ENCODE data around the gene ZACN.
A peak's percentile ranks its signal among the peaks of the same experiment; 100 is the strongest.
"Not testable (repeated sequence)": the region's sequence is repeated elsewhere in the genome, so short reads cannot be mapped to it uniquely, and the experiment has no call there.

ZACN gene

GRCh38 chr17:76038050-76038449 is 40.9 kb upstream of the ZACN start:
- Histone ChIP-seq H3K36me3 (ENCODE audit: control insufficient read depth in 4 of 4, insufficient read depth in 4 of 4, low read length in 3 of 4) (peaks cover 14 to 52% (median 39%) of the 10 kb centered on the region in 4 experiments), H3K27ac (ENCODE audit: insufficient read depth in 1 of 2, low read depth in 1 of 2, low read length in 2 of 2, poor library complexity in 1 of 2, severe bottlenecking in 2 of 2) (peak overlapping the region in 1 of 2 experiments; percentile 16), H3K9me3 (ENCODE audit: control extremely low read depth in 1 of 5, control insufficient read depth in 4 of 5, insufficient read depth in 2 of 5, low read depth in 1 of 5, low read length in 4 of 5) (peaks cover 0 to 3% (median 0%) of the 10 kb centered on the region in 5 experiments), H3K4me3 (ENCODE audit: control insufficient read depth in 1 of 7, extremely low read depth in 1 of 7, insufficient read depth in 4 of 7, low read depth in 2 of 7, low read length in 6 of 7) (no peak overlapping the region), H3K27me3 (replicated peaks in 2 of 5; ENCODE audit: control insufficient read depth in 4 of 5, insufficient read depth in 5 of 5, low read length in 4 of 5) (no peaks in the 10 kb centered on the region), H3K4me1 (ENCODE audit: control extremely low read depth in 1 of 4, control insufficient read depth in 4 of 4, insufficient read depth in 4 of 4, low read length in 3 of 4) (peaks cover 0 to 7% (median 5%) of the 10 kb centered on the region in 4 experiments)
- CTCF ChIA-PET: no interaction called here
- POLR2A ChIA-PET: no interaction called here
- WGBS (ENCODE audit: insufficient coverage): 97% methylated on average over 3 of the region's 3 CpGs
- no peak for DNase-seq

- ChIA-PET CTCF (interaction anchor here (1.1 to 1.5 kb wide), 2 partner anchors 14 to 25 kb away, joined by 3 to 4 read pairs; no protein-coding TSS in a partner anchor), POLR2A (interaction anchor here (1.3 kb wide), 1 partner anchor 10 kb away, joined by 4 read pairs; no protein-coding TSS in a partner anchor)
- Histone ChIP-seq H3K27me3 (replicated peaks in 2 of 5; ENCODE audit: control insufficient read depth in 4 of 5, insufficient read depth in 5 of 5, low read length in 4 of 5) (no peaks in the 10 kb centered on the region), H3K4me3 (ENCODE audit: control insufficient read depth in 1 of 7, extremely low read depth in 1 of 7, insufficient read depth in 4 of 7, low read depth in 2 of 7, low read length in 6 of 7) (no peak overlapping the region), H3K9me3 (ENCODE audit: control extremely low read depth in 1 of 5, control insufficient read depth in 4 of 5, insufficient read depth in 2 of 5, low read depth in 1 of 5, low read length in 4 of 5) (no peaks in the 10 kb centered on the region), H3K27ac (ENCODE audit: insufficient read depth in 1 of 2, low read depth in 1 of 2, low read length in 2 of 2, poor library complexity in 1 of 2, severe bottlenecking in 2 of 2) (no peak overlapping the region), H3K4me1 (ENCODE audit: control extremely low read depth in 1 of 4, control insufficient read depth in 4 of 4, insufficient read depth in 4 of 4, low read length in 3 of 4) (peaks cover 0 to 3% (median 1%) of the 10 kb centered on the region in 4 experiments), H3K36me3 (ENCODE audit: control insufficient read depth in 4 of 4, insufficient read depth in 4 of 4, low read length in 3 of 4) (peaks cover 19 to 63% (median 50%) of the 10 kb centered on the region in 4 experiments)
- DNase-seq: no peak
- whole genome bisulfite sequencing (ENCODE audit: insufficient coverage): 97% methylated on average over 6 of the region's 6 CpGs
Observed at GRCh38 chr17:76039121-76039520, 39.9 kb upstream of the ZACN start.

- no peak for DNase-seq
- no peaks in the 10 kb centered on the region for H3K27me3 ChIP-seq (replicated peaks in 2 of 5; ENCODE audit: control insufficient read depth in 4 of 5, insufficient read depth in 5 of 5, low read length in 4 of 5)
- POLR2A ChIA-PET: interaction anchor here (1.3 kb wide), 1 partner anchor 11 kb away, joined by 4 read pairs; no protein-coding TSS in a partner anchor
- WGBS (ENCODE audit: insufficient coverage): 100% methylated on average over 2 of the region's 6 CpGs
- H3K4me1 ChIP-seq (ENCODE audit: control extremely low read depth in 1 of 4, control insufficient read depth in 4 of 4, insufficient read depth in 4 of 4, low read length in 3 of 4): peaks cover 0 to 3% (median 1%) of the 10 kb centered on the region in 4 experiments
- no peak overlapping the region for H3K27ac ChIP-seq (ENCODE audit: insufficient read depth in 1 of 2, low read depth in 1 of 2, low read length in 2 of 2, poor library complexity in 1 of 2, severe bottlenecking in 2 of 2)
- CTCF ChIA-PET: interaction anchor here (1.3 kb wide), 1 partner anchor 20 kb away, joined by 3 read pairs; no protein-coding TSS in a partner anchor
- H3K4me3 ChIP-seq (ENCODE audit: control insufficient read depth in 1 of 7, extremely low read depth in 1 of 7, insufficient read depth in 4 of 7, low read depth in 2 of 7, low read length in 6 of 7): no peak overlapping the region
- H3K36me3 ChIP-seq (ENCODE audit: control insufficient read depth in 4 of 4, insufficient read depth in 4 of 4, low read length in 3 of 4): peaks cover 28 to 75% (median 59%) of the 10 kb centered on the region in 4 experiments
- no peaks in the 10 kb centered on the region for H3K9me3 ChIP-seq (ENCODE audit: control extremely low read depth in 1 of 5, control insufficient read depth in 4 of 5, insufficient read depth in 2 of 5, low read depth in 1 of 5, low read length in 4 of 5)
Observed at GRCh38 chr17:76040376-76040775, 38.6 kb upstream of the ZACN start.

- CTCF ChIA-PET: interaction anchor here (1.0 to 1.5 kb wide), 3 partner anchors 12 to 34 kb away, joined by 3 to 4 read pairs (median 3); no protein-coding TSS in a partner anchor
- DNase-seq; H3K4me3 ChIP-seq (ENCODE audit: control insufficient read depth in 1 of 7, extremely low read depth in 1 of 7, insufficient read depth in 4 of 7, low read depth in 2 of 7, low read length in 6 of 7); H3K4me1 ChIP-seq (ENCODE audit: control extremely low read depth in 1 of 4, control insufficient read depth in 4 of 4, insufficient read depth in 4 of 4, low read length in 3 of 4); H3K27ac ChIP-seq (ENCODE audit: insufficient read depth in 1 of 2, low read depth in 1 of 2, low read length in 2 of 2, poor library complexity in 1 of 2, severe bottlenecking in 2 of 2); H3K9me3 ChIP-seq (ENCODE audit: control extremely low read depth in 1 of 5, control insufficient read depth in 4 of 5, insufficient read depth in 2 of 5, low read depth in 1 of 5, low read length in 4 of 5); POLR2A ChIA-PET; H3K27me3 ChIP-seq (replicated peaks in 2 of 5; ENCODE audit: control insufficient read depth in 4 of 5, insufficient read depth in 5 of 5, low read length in 4 of 5): not testable (repeated sequence)
- WGBS (ENCODE audit: insufficient coverage): 100% methylated on average over 2 of the region's 3 CpGs
- peaks cover 30 to 91% (median 76%) of the 10 kb centered on the region in 4 experiments for H3K36me3 ChIP-seq (ENCODE audit: control insufficient read depth in 4 of 4, insufficient read depth in 4 of 4, low read length in 3 of 4)
Observed at GRCh38 chr17:76042868-76043267, 36.1 kb upstream of the ZACN start.

GRCh38 chr17:76044475-76045007 is 34.4 kb upstream of the ZACN start:
- DNase-seq; H3K27me3 ChIP-seq (replicated peaks in 2 of 5; ENCODE audit: control insufficient read depth in 4 of 5, insufficient read depth in 5 of 5, low read length in 4 of 5); H3K4me3 ChIP-seq (ENCODE audit: control insufficient read depth in 1 of 7, extremely low read depth in 1 of 7, insufficient read depth in 4 of 7, low read depth in 2 of 7, low read length in 6 of 7); H3K27ac ChIP-seq (ENCODE audit: insufficient read depth in 1 of 2, low read depth in 1 of 2, low read length in 2 of 2, poor library complexity in 1 of 2, severe bottlenecking in 2 of 2); CTCF ChIA-PET; H3K4me1 ChIP-seq (ENCODE audit: control extremely low read depth in 1 of 4, control insufficient read depth in 4 of 4, insufficient read depth in 4 of 4, low read length in 3 of 4); POLR2A ChIA-PET; H3K9me3 ChIP-seq (ENCODE audit: control extremely low read depth in 1 of 5, control insufficient read depth in 4 of 5, insufficient read depth in 2 of 5, low read depth in 1 of 5, low read length in 4 of 5): not testable (repeated sequence)
- peaks cover 36 to 91% (median 79%) of the 10 kb centered on the region in 4 experiments for H3K36me3 ChIP-seq (ENCODE audit: control insufficient read depth in 4 of 4, insufficient read depth in 4 of 4, low read length in 3 of 4)
- WGBS (ENCODE audit: insufficient coverage): 98% methylated on average over 11 of the region's 11 CpGs

- 99% methylated on average over 8 of the region's 8 CpGs for WGBS (ENCODE audit: insufficient coverage)
- no peaks in the 10 kb centered on the region for H3K4me1 ChIP-seq (ENCODE audit: control extremely low read depth in 1 of 4, control insufficient read depth in 4 of 4, insufficient read depth in 4 of 4, low read length in 3 of 4)
- peaks cover 41 to 90% (median 77%) of the 10 kb centered on the region in 4 experiments for H3K36me3 ChIP-seq (ENCODE audit: control insufficient read depth in 4 of 4, insufficient read depth in 4 of 4, low read length in 3 of 4)
- no peak overlapping the region for H3K4me3 ChIP-seq (ENCODE audit: control insufficient read depth in 1 of 7, extremely low read depth in 1 of 7, insufficient read depth in 4 of 7, low read depth in 2 of 7, low read length in 6 of 7)
- DNase-seq: no peak
- no peaks in the 10 kb centered on the region for H3K27me3 ChIP-seq (replicated peaks in 2 of 5; ENCODE audit: control insufficient read depth in 4 of 5, insufficient read depth in 5 of 5, low read length in 4 of 5)
- H3K27ac ChIP-seq (ENCODE audit: insufficient read depth in 1 of 2, low read depth in 1 of 2, low read length in 2 of 2, poor library complexity in 1 of 2, severe bottlenecking in 2 of 2): no peak overlapping the region
- ChIA-PET POLR2A (no interaction called here), CTCF (interaction anchor here (0.8 to 2.5 kb wide), 5 partner anchors 13 to 32 kb away, joined by 3 to 8 read pairs (median 5); no protein-coding TSS in a partner anchor)
- no peaks in the 10 kb centered on the region for H3K9me3 ChIP-seq (ENCODE audit: control extremely low read depth in 1 of 5, control insufficient read depth in 4 of 5, insufficient read depth in 2 of 5, low read depth in 1 of 5, low read length in 4 of 5)
Observed at GRCh38 chr17:76046064-76046463, 32.9 kb upstream of the ZACN start.

GRCh38 chr17:76048025-76048605 is 30.9 kb upstream of the ZACN start:
- H3K27me3 ChIP-seq (replicated peaks in 2 of 5; ENCODE audit: control insufficient read depth in 4 of 5, insufficient read depth in 5 of 5, low read length in 4 of 5): no peaks in the 10 kb centered on the region
- no peaks in the 10 kb centered on the region for H3K9me3 ChIP-seq (ENCODE audit: control extremely low read depth in 1 of 5, control insufficient read depth in 4 of 5, insufficient read depth in 2 of 5, low read depth in 1 of 5, low read length in 4 of 5)
- ChIA-PET POLR2A (no interaction called here), CTCF (interaction anchor here (0.7 to 2.5 kb wide), 6 partner anchors 10 to 34 kb away, joined by 3 to 8 read pairs (median 4); no protein-coding TSS in a partner anchor)
- 96% methylated on average over 9 of the region's 9 CpGs for WGBS (ENCODE audit: insufficient coverage)
- H3K4me1 ChIP-seq (ENCODE audit: control extremely low read depth in 1 of 4, control insufficient read depth in 4 of 4, insufficient read depth in 4 of 4, low read length in 3 of 4): no peaks in the 10 kb centered on the region
- H3K4me3 ChIP-seq (ENCODE audit: control insufficient read depth in 1 of 7, extremely low read depth in 1 of 7, insufficient read depth in 4 of 7, low read depth in 2 of 7, low read length in 6 of 7): no peak overlapping the region
- H3K27ac ChIP-seq (ENCODE audit: insufficient read depth in 1 of 2, low read depth in 1 of 2, low read length in 2 of 2, poor library complexity in 1 of 2, severe bottlenecking in 2 of 2): no peak overlapping the region
- no peak for DNase-seq
- peaks cover 37 to 87% (median 71%) of the 10 kb centered on the region in 4 experiments for H3K36me3 ChIP-seq (ENCODE audit: control insufficient read depth in 4 of 4, insufficient read depth in 4 of 4, low read length in 3 of 4)
